HG03378 (cell line): ENCODE results near the gene NAA11.
"Not testable (repeated sequence)": the region's sequence is repeated elsewhere in the genome, so short reads cannot be mapped to it uniquely, and the experiment has no call there.

Experiments
- ATAC-seq: cut with Tn5 transposase; IDR thresholded peaks from one replicate; pipeline ENCODE4 v1.9.1; 2021; ENCODE audit warnings: mild to moderate bottlenecking, moderate library complexity; ENCODE audit not compliant: unreplicated experiment

Gene NAA11

GRCh38 chr4:79311279-79311678 lies 14.6 kb downstream of the NAA11 start:
- ATAC-seq, result no peak

GRCh38 chr4:79308971-79309370 lies 16.9 kb downstream of the NAA11 start:
- no peak for ATAC-seq

GRCh38 chr4:79308137-79308536 lies 17.7 kb downstream of the NAA11 start:
- no peak for ATAC-seq

GRCh38 chr4:79306795-79307194 lies 19.1 kb downstream of the NAA11 start:
- ATAC-seq, result no peak

GRCh38 chr4:79300280-79300679 lies 25.6 kb downstream of the NAA11 start:
- no peak for ATAC-seq

- ATAC-seq, result no peak
Measured at GRCh38 chr4:79298484-79298883, 27.4 kb downstream of the NAA11 start.

- ATAC-seq, result no peak
Measured at GRCh38 chr4:79298027-79298426, 27.8 kb downstream of the NAA11 start.

- no peak for ATAC-seq
Measured at GRCh38 chr4:79297479-79297878, 28.4 kb downstream of the NAA11 start.

GRCh38 chr4:79296768-79297428 lies 29.0 kb downstream of the NAA11 start:
- ATAC-seq, result no peak

GRCh38 chr4:79295086-79295485 lies 30.8 kb downstream of the NAA11 start:
- ATAC-seq, result no peak

GRCh38 chr4:79294064-79294463 lies 31.8 kb downstream of the NAA11 start:
- ATAC-seq, result no peak

- ATAC-seq, result peak; percentile 74
Measured at GRCh38 chr4:79292008-79292407, 33.9 kb downstream of the NAA11 start.

GRCh38 chr4:79290376-79290775 lies 35.5 kb downstream of the NAA11 start:
- ATAC-seq, result no peak

GRCh38 chr4:79288185-79288584 lies 37.7 kb downstream of the NAA11 start:
- ATAC-seq, result no peak

GRCh38 chr4:79287718-79288117 lies 38.1 kb downstream of the NAA11 start:
- no peak for ATAC-seq

- ATAC-seq, result no peak
Measured at GRCh38 chr4:79287076-79287475, 38.8 kb downstream of the NAA11 start.

GRCh38 chr4:79281566-79282359 lies 44.1 kb downstream of the NAA11 start:
- no peak for ATAC-seq

GRCh38 chr4:79277467-79277866 lies 48.4 kb downstream of the NAA11 start:
- not testable (repeated sequence) for ATAC-seq

GRCh38 chr4:79273915-79274314 lies 51.9 kb downstream of the NAA11 start:
- ATAC-seq, result no peak

GRCh38 chr4:79272761-79273160 lies 53.1 kb downstream of the NAA11 start:
- ATAC-seq, result no peak

GRCh38 chr4:79272126-79272525 lies 53.7 kb downstream of the NAA11 start:
- no peak for ATAC-seq

- no peak for ATAC-seq
Measured at GRCh38 chr4:79267671-79268070, 58.2 kb downstream of the NAA11 start.
